Uterine smooth muscle cell (primary cell): ENCODE data around the gene LBHD2. TPM values are rescaled to one million over a fixed set of nuclear protein-coding genes. Genes with fewer than 3 reads are reported as not detected.

Experiments used
- total RNA-seq: library from RNA; depleted of rRNA; stranded (reverse); fragments of >200 nt; gene quantifications from 2 replicates; pipeline ENCODE4 v1.2.3, GENCODE V29; 2014

LBHD2 gene
- not detected in 2 replicates for total RNA-seq

GRCh38 chr14:103084021-103084919 is at the start of gene LBHD2:
LBHD2 (plus strand) TSS chr14:103084210; CDS start chr14:103086013, 1,803 bp downstream.

GRCh38 chr14:103057372-103058163 is 26.4 kb upstream of the LBHD2 start, which contains the start of gene CDC42BPB:
CDC42BPB (minus strand) TSS chr14:103057549; CDS start chr14:103057173, 376 bp downstream.

DNA sequence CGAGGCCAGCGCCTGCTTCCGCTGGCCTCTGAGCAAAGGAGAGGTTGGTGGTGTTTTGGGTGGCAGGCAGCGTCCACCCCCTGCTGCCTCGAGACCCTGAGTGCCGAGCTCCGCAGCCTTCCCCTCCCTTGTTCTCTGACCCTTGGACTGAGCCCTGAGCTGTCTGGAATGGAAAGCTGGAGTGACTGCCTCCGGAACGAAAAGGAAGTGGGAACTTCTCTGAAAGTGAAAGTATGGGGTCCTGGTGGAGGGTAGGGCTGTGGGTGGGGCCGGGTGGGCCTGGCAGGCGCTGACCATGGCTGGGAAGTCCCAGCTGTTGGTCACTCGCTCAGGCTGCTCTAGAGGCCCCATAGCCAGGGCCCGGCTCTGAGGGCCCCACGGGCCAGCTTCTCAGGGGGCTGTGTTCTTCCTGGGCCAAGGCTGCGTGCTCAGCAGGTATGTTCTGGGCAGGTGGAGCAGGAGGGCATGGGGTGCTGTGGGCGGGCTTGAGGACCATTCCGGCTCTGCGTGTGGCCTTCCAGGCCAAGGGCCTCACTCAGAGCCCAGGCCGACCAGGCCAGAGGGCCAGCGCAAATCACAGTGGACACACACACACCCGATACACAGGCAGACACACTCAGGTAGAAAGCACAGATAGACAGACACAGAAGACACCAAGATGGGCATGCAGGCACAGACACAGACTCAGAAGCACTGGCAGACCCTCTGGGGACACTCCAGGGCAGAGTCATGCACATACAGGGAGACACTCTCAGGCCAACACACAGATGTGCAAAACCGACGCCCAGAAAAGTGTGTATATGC is 10.6 kb downstream of the LBHD2 start, which contains the start of gene EXOC3L4:
Gene EXOC3L4 (plus strand): TSS at position 320 of the 804 bp plus-strand sequence. CDS start 5,495 bp downstream, outside the sequence.

DNA sequence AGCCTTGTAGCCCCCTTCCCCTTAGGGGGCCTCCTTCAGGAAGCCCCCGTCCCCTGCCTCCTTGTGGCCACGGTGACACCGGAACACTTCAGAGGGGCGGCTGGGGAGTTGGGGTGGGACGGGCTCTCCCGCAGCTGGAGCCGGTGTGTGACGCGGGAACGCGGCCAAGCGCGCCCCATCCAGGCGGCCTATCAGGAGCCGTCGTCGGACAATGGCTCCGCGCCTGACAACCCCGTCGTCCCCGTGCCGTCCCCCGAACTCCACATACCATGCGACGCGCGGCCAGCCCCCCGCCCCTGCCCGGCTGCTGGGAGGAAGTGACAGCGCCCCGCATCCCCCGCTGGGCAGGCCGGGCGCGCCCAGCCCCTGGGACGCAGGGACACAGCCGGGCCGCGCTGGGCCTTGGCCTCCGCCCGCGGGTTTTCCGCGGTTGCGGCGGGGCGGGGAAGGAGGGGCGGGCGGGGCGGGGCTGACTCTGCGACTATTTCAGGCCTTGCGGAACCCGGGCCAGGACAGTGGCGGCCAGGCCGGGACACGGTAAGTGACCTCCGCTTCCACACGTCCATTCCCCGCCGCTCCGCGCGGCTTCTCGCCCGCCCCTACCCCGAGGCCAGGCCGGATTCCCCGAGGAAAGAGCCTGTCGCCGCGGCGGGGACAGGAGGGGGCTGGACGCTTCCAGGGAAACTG is 39.1 kb downstream of the LBHD2 start, which contains the start of gene TNFAIP2:
Gene TNFAIP2 (plus strand): TSS at position 515 of the 687 bp plus-strand sequence. CDS start 2,997 bp downstream, outside the sequence.

Other genes starting within 250 kb of the LBHD2 start
- 0.22 and 0.50 TPM in 2 replicates for gene AMN, start 161.5 kb upstream of the LBHD2 start, total RNA-seq
- 80.1 and 96.5 TPM in 2 replicates for gene CDC42BPB, start 26.7 kb upstream of the LBHD2 start, total RNA-seq
- 0.50 TPM in 1 of 2 replicates, not detected in the other for gene EXOC3L4, start 10.5 kb downstream of the LBHD2 start, total RNA-seq
- 29.4 and 42.9 TPM in 2 replicates for gene TNFAIP2, start 39.3 kb downstream of the LBHD2 start, total RNA-seq